DOHH2 (cell line): Measurements from ENCODE around the gene CALML3.

Experiments
- H3F3A ChIP-seq: fragments of 200-600 bp; sonication (generic), shearing (Covaris generic); 2 replicates; pipeline ENCODE4 v1.6.0; 2016; ENCODE audit warnings: antibody characterized with exemption, mild to moderate bottlenecking; ENCODE audit not compliant: control insufficient read depth, insufficient read depth
- H3K27ac ChIP-seq: fragments of 200-600 bp; sonication (generic); 2 replicates; pipeline ENCODE4 v1.5.1; 2014; ENCODE audit warnings: low read depth, mild to moderate bottlenecking, low read length, moderate library complexity
- H3K27me3 ChIP-seq: fragments of 200-600 bp; sonication (generic); 2 replicates; pipeline ENCODE4 v1.6.1; 2014; ENCODE audit warnings: mild to moderate bottlenecking, low read length, mixed read lengths; ENCODE audit not compliant: control insufficient read depth
- H3K36me3 ChIP-seq: fragments of 200-600 bp; sonication (generic); 2 replicates; pipeline ENCODE4 v1.6.1; 2014; ENCODE audit warnings: mild to moderate bottlenecking, low read length, moderate library complexity, mixed read lengths; ENCODE audit not compliant: control insufficient read depth
- H3K4me1 ChIP-seq: fragments of 200-600 bp; sonication (generic); 2 replicates; pipeline ENCODE4 v1.6.1; 2014; ENCODE audit warnings: mild to moderate bottlenecking, low read length, mixed read lengths; ENCODE audit not compliant: control insufficient read depth
- H3K4me2 ChIP-seq: fragments of 200-600 bp; sonication (generic); 2 replicates; pipeline ENCODE4 v1.6.0; 2014; ENCODE audit warnings: mild to moderate bottlenecking, low read length, moderate library complexity
- H3K4me3 ChIP-seq: fragments of 200-600 bp; sonication (generic); 2 replicates; pipeline ENCODE4 v1.5.1; 2014; ENCODE audit warnings: mild to moderate bottlenecking, low read length, mixed read lengths
- H3K79me2 ChIP-seq: fragments of 200-600 bp; sonication (generic); 2 replicates; pipeline ENCODE4 v1.6.1; 2014; ENCODE audit warnings: mild to moderate bottlenecking, low read length, mixed read lengths; ENCODE audit not compliant: control insufficient read depth
- H3K9me2 ChIP-seq: fragments of 200-600 bp; sonication (generic); replicated peaks from 2 replicates; pipeline ENCODE4 v1.6.1; 2014; ENCODE audit warnings: mild to moderate bottlenecking, low read length, mixed read lengths; ENCODE audit not compliant: control insufficient read depth
- H3K9me3 ChIP-seq: fragments of 200-600 bp; sonication (generic); 2 replicates; pipeline ENCODE4 v1.6.1; 2014; ENCODE audit warnings: antibody characterized with exemption, low read length, mixed read lengths; ENCODE audit not compliant: control insufficient read depth, insufficient read depth
- H4K20me1 ChIP-seq: fragments of 200-600 bp; sonication (generic); 2 replicates; pipeline ENCODE4 v1.6.0; 2014; ENCODE audit warnings: low read depth, mild to moderate bottlenecking, antibody characterized with exemption, low read length, moderate library complexity; ENCODE audit not compliant: control insufficient read depth, insufficient read depth
- EZH2phosphoT487 ChIP-seq: fragments of 200-600 bp; sonication (generic); IDR thresholded peaks from 2 replicates; pipeline ENCODE4 v1.6.1; 2017; ENCODE audit warnings: borderline replicate concordance, mild to moderate bottlenecking, antibody characterized with exemption, low read length, moderate library complexity, mixed read lengths
- TF ChIP-seq, protein P1 (sequence below): fragments of 200-600 bp; sonication (generic); IDR thresholded peaks from one replicate; pipeline ENCODE4 v1.5.1; 2014; ENCODE audit warnings: antibody characterized with exemption, mild to moderate bottlenecking, low read depth, low read length; ENCODE audit not compliant: poor library complexity, severe bottlenecking

Gene CALML3

DNA sequence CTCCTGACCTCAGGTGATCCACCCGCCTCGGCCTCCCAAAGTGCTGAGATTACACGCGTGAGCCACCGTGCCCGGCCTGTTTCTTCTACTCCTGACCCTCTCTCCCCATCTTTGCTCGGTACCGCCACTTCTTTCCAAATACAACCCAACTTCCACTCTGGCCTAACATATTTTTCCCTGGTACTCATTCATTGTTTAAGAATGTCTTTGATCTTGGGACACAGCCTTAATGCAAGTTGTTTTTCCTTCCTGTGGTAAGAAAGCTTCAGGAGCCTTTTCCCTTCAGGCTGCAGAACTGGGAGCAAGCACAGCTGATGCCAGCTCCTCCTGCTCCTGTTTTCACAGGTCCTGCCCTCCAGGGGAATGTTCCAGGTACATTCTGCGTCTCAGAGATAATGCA, 13.7 kb downstream of the CALML3 start:
- peaks cover 4% of the 10 kb centered on the region; the same call in 1 of the 2 replicates for H3K9me3 ChIP-seq
- no peaks in the 10 kb centered on the region for H3K4me1 ChIP-seq
- no peak overlapping the region for H3K4me3 ChIP-seq
- peaks cover 11% of the 10 kb centered on the region; the same call in 1 of the 2 replicates for H3K27me3 ChIP-seq
- H3F3A ChIP-seq = no peaks in the 10 kb centered on the region
- no peak overlapping the region for H3K4me2 ChIP-seq
- H3K9me2 ChIP-seq = no peaks in the 10 kb centered on the region
- H3K79me2 ChIP-seq = no peaks in the 10 kb centered on the region
- no peak for TF ChIP-seq EZH2phosphoT487
- TF ChIP-seq, protein P1, sequence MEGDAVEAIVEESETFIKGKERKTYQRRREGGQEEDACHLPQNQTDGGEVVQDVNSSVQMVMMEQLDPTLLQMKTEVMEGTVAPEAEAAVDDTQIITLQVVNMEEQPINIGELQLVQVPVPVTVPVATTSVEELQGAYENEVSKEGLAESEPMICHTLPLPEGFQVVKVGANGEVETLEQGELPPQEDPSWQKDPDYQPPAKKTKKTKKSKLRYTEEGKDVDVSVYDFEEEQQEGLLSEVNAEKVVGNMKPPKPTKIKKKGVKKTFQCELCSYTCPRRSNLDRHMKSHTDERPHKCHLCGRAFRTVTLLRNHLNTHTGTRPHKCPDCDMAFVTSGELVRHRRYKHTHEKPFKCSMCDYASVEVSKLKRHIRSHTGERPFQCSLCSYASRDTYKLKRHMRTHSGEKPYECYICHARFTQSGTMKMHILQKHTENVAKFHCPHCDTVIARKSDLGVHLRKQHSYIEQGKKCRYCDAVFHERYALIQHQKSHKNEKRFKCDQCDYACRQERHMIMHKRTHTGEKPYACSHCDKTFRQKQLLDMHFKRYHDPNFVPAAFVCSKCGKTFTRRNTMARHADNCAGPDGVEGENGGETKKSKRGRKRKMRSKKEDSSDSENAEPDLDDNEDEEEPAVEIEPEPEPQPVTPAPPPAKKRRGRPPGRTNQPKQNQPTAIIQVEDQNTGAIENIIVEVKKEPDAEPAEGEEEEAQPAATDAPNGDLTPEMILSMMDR = no peak
- no peaks in the 10 kb centered on the region for H4K20me1 ChIP-seq
- no peak overlapping the region for H3K27ac ChIP-seq
- no peaks in the 10 kb centered on the region for H3K36me3 ChIP-seq

DNA sequence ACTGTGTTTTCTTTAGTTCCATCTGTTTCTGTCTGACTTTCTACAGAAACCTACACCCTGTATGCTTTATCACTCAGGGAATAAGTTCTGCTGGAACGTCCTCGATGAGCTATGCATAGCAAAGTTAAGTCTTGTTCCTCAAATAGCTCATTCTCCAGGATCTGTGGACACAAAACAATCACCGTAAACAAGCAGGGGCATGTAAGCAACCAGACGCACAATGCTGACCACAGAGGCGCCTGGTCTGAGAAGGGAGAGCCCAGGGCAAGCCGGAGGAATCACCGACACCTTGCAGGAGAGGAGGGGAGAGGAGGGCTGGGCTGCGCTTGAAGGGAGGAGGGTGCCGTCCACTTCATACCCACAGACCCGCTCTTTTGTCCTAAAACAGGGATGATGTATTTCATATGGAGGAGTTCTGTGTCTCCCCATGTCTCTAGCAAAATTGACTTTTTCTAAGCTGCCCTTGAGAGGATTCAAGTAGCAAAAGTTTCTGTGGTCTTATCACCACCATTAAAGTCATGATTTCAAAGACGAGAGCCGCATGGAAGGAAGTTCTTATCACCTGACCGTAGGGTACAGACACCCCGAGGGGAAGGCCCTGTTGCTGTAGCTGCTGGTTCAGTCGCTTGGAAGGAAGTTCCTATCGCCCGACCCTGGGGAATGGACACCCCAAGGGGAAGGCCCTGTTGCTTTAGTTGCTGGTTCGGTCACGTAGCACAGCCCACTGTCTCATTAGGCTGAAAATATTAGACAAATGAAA, 14.3 kb downstream of the CALML3 start:
- TF ChIP-seq EZH2phosphoT487 = no peak
- TF ChIP-seq, protein P1 = no peak

DNA sequence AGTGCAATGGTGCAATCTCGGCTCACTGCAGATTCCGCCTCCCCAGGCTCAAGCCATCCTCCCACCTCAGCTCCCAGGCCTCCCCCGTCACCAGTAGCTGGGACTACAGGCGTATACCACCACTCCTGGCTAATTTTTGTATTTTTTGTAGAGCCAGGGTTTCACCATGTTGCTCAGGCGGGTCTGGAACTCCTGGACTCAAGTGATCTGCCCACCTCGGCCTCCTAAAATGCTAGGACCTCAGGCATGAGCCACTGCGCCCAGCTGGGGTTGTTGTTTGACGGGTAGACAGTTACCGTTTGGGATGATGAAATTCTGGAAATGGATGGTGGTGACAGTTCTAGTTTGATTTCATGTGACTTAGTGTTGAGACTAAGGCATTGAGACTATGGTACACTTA, 15.3 kb downstream of the CALML3 start:
- no peaks in the 10 kb centered on the region for H3K36me3 ChIP-seq
- no peaks in the 10 kb centered on the region for H4K20me1 ChIP-seq
- H3K9me2 ChIP-seq = no peaks in the 10 kb centered on the region
- peaks cover 16% of the 10 kb centered on the region; the same call in 1 of the 2 replicates for H3K27me3 ChIP-seq
- no peaks in the 10 kb centered on the region for H3K4me1 ChIP-seq
- no peaks in the 10 kb centered on the region for H3K79me2 ChIP-seq
- no peaks in the 10 kb centered on the region for H3F3A ChIP-seq
- no peak overlapping the region for H3K4me3 ChIP-seq
- TF ChIP-seq, protein P1 = no peak
- no peak for TF ChIP-seq EZH2phosphoT487
- peaks cover 4% of the 10 kb centered on the region; the same call in 1 of the 2 replicates for H3K9me3 ChIP-seq
- no peak overlapping the region for H3K27ac ChIP-seq
- no peak overlapping the region for H3K4me2 ChIP-seq

More for the DNA sequence above, 14.3 kb downstream of the CALML3 start:
- H3K9me2 ChIP-seq = no peaks in the 10 kb centered on the region
- H4K20me1 ChIP-seq = no peaks in the 10 kb centered on the region
- H3K4me3 ChIP-seq = no peak overlapping the region
- no peaks in the 10 kb centered on the region for H3F3A ChIP-seq
- H3K4me2 ChIP-seq = no peak overlapping the region
- H3K9me3 ChIP-seq = peaks cover 4% of the 10 kb centered on the region; the same call in 1 of the 2 replicates
- H3K4me1 ChIP-seq = no peaks in the 10 kb centered on the region
- H3K79me2 ChIP-seq = no peaks in the 10 kb centered on the region
- H3K36me3 ChIP-seq = no peaks in the 10 kb centered on the region
- H3K27ac ChIP-seq = no peak overlapping the region
- peaks cover 13% of the 10 kb centered on the region; the same call in 1 of the 2 replicates for H3K27me3 ChIP-seq
